ENCODE results near the gene ANKAR. TPM values are rescaled to one million over a fixed set of nuclear protein-coding genes. Genes with fewer than 3 reads are reported as not detected.

The ANKAR gene
- total and polyA plus RNA-seq, 9 of the 15 experiments (the other 6 are each of a cell fraction or from before 2014, with no cell fraction given) = 0.04 to 0.52 (median 0.39) TPM

DNA sequence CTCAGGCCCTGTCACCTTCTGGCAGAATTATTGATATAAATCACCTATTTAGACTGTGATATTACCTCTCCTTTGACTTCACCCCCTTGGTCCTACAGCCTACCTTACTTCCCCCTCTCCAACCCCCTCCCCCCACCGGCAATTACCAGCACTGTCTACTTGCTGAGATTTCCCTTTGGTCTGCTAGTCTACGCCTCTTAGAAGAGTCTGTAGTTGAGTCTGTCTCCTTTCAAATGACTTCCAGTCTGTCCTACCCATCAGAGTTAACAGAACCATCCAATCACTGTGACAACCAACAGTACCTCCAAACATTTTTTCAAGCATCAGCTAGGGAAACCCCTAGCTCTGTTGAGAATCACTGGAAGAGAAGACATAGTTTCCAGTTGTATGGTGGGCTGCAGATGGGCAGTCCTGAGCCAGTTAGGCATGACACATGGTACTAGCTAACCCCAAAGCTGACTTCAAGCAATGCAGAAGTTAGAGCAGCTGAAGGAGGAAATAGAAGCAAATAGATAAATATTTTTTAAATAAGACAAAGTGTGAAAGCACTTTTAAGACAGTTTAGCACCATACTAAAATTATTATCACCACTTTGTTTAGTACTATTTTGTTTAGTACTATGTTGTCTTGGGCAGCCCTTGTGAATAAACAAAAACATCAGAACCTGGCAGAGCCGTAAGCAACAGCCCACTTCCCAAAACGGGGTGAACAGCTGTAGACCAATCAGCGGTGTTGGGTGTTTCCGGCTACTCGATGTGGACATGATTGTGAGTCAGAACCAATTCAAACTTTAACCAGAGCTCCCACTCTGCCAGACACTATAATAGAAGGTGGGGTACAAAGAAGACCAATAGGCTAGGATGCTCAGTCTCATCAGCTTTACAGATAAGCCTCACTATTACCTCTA is 15.9 kb upstream of the ANKAR start:
- Histone ChIP-seq H2AFZ (ENCODE audit: low read depth, low read length) (no peak overlapping the region), H3K9me3 (replicated peaks; ENCODE audit: control insufficient read depth, insufficient read depth, low read depth, low read length) (no peaks in the 10 kb centered on the region), H3K4me3 (no peak overlapping the region), H3K9me1 (ENCODE audit: control insufficient read depth, insufficient read depth, low read length) (no peaks in the 10 kb centered on the region), H3K79me2 (ENCODE audit: control insufficient read depth, insufficient read depth, low read length) (peaks cover 21% of the 10 kb centered on the region), H4K20me1 (replicated peaks; ENCODE audit: control insufficient read depth, insufficient read depth, low read length) (no peaks in the 10 kb centered on the region), H3K9ac (ENCODE audit: insufficient read depth in 1 of 2, low read depth in 2 of 2, low read length in 2 of 2) (no peak overlapping the region), H3K36me3 (ENCODE audit: control insufficient read depth, insufficient read depth, low read length) (no peaks in the 10 kb centered on the region), H3K27ac (ENCODE audit: extremely low read depth, low read depth, low read length) (no peak overlapping the region), H3K4me1 (replicated peaks in 1 of 2; ENCODE audit: control insufficient read depth in 2 of 2, insufficient read depth in 2 of 2, low read length in 2 of 2) (no peaks in the 10 kb centered on the region; a peak in 1 of 5 replicates), H3K27me3 (ENCODE audit: control insufficient read depth in 2 of 2, insufficient read depth in 2 of 2, low read length in 2 of 2) (no peaks in the 10 kb centered on the region), H3K4me2 (ENCODE audit: insufficient read depth, low read length) (no peak overlapping the region)
- intact Hi-C loops (cut with micrococcal nuclease) (no loop called here), in situ Hi-C loops (cut with MboI) (no loop called here)
- ChIA-PET CTCF (ENCODE audit: low intra/inter-chr PET ratio) (no interaction called here), POLR2A (interaction anchor here (0.5 to 1.9 kb wide), 6 partner anchors 12 to 719 kb away, joined by 3 to 5 read pairs (median 4); partner anchors contain the start of gene SLC40A1)
- no peak for DNase-seq (ENCODE audit: extremely low read depth in 1 of 4, low spot score in 3 of 4)
- FAIRE-seq = no peak
- BruUV-seq (replicated peaks) = no TSS peak
- ATAC-seq = no peak
- 14% methylated on average over 7 of the region's 7 CpGs for WGBS (ENCODE audit: insufficient coverage, low coverage, missing lambda C conversion rate)
- no peak for TF ChIP-seq KDM1A (IDR thresholded peaks at IDR 0.05)
- no peak for TF ChIP-seq ZNF239 (CRISPR knock-in tag; IDR thresholded peaks at IDR 0.05)
- no peak for TF ChIP-seq SAP30 (IDR thresholded peaks at IDR 0.05; ENCODE audit: borderline replicate concordance, insufficient read depth, low read depth, low read length, poor library complexity, severe bottlenecking)
- TF ChIP-seq MLLT1 (IDR thresholded peaks at IDR 0.05) = no peak
- peak; percentile 17 for TF ChIP-seq NFYB (IDR thresholded peaks at IDR 0.05; ENCODE audit: extremely low read depth, insufficient read length)
- 0 out of 2 replicates have a peak, but pooled peaks have one; percentile 12 for TF ChIP-seq SPI1 (IDR thresholded peaks at IDR 0.05; ENCODE audit: borderline replicate concordance, low read depth, low read length)
- no peak for TF ChIP-seq EP300 (IDR thresholded peaks at IDR 0.05; ENCODE audit: low read length)

Measured in K562 (cell line).